GM18511 (cell line): ENCODE results near the gene TEX14.

ENCODE experiments used
- ATAC-seq: cut with Tn5 transposase; IDR thresholded peaks from one replicate; pipeline ENCODE4 v1.9.1; 2021; ENCODE audit warnings: mild to moderate bottlenecking, moderate library complexity; ENCODE audit not compliant: unreplicated experiment

Gene TEX14, protein sequence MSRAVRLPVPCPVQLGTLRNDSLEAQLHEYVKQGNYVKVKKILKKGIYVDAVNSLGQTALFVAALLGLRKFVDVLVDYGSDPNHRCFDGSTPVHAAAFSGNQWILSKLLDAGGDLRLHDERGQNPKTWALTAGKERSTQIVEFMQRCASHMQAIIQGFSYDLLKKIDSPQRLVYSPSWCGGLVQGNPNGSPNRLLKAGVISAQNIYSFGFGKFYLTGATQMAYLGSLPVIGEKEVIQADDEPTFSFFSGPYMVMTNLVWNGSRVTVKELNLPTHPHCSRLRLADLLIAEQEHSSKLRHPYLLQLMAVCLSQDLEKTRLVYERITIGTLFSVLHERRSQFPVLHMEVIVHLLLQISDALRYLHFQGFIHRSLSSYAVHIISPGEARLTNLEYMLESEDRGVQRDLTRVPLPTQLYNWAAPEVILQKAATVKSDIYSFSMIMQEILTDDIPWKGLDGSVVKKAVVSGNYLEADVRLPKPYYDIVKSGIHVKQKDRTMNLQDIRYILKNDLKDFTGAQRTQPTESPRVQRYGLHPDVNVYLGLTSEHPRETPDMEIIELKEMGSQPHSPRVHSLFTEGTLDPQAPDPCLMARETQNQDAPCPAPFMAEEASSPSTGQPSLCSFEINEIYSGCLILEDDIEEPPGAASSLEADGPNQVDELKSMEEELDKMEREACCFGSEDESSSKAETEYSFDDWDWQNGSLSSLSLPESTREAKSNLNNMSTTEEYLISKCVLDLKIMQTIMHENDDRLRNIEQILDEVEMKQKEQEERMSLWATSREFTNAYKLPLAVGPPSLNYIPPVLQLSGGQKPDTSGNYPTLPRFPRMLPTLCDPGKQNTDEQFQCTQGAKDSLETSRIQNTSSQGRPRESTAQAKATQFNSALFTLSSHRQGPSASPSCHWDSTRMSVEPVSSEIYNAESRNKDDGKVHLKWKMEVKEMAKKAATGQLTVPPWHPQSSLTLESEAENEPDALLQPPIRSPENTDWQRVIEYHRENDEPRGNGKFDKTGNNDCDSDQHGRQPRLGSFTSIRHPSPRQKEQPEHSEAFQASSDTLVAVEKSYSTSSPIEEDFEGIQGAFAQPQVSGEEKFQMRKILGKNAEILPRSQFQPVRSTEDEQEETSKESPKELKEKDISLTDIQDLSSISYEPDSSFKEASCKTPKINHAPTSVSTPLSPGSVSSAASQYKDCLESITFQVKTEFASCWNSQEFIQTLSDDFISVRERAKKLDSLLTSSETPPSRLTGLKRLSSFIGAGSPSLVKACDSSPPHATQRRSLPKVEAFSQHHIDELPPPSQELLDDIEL (N-terminal part only)

DNA sequence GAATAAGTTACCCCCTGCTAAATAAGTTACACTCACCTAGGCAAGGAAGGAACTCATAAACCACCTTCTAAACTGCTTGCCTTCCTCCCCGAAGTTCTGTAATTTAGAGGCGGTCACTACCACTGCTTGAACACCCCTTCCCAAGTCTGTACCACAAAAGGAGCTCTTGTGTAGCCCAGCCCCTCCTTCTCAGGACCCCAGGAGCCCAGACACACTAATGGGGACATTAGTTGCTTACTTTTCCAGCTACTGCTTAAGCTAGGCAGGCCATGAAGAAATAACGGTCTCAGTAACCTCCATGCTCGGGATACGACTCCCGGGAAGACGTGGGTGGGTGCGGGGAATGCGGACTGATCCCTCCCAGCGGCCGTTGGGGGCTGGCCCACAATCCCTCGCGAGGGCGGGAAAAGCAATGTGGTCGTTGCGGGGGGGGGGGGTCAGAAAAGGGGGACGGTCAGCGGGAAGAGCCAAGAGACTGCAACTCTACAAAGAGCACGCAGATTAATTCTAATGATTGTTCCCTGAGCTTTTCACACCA is at the start of gene TEX14:
Gene TEX14 (minus strand): TSS at position 345 of the 538 bp plus-strand sequence. CDS start 40,044 bp downstream, outside the sequence.
- ATAC-seq = no peak

DNA sequence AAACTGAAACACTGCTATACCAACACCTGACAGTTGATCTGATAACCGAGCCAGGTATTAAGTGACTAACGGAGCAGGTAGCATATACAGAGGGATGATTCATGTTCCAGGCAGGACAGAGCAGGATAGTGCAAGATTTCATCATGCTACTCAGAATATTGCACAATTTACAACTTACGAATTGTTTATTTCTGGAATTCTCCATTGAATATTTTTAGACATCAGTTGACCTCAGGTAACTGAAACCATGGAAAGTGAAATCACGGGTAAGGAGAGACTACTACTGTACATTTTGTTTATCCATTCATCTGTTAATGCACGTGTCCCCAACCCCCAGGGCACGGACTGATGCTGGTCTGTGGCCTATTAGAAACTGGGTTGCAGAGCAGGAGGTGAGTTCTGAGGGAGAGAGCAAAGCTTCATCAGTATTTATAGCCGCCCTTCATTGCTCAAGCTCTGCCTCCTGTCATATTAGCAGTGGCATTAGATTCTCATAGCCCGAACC is 49.3 kb upstream of the TEX14 start:
- no peak for ATAC-seq

DNA sequence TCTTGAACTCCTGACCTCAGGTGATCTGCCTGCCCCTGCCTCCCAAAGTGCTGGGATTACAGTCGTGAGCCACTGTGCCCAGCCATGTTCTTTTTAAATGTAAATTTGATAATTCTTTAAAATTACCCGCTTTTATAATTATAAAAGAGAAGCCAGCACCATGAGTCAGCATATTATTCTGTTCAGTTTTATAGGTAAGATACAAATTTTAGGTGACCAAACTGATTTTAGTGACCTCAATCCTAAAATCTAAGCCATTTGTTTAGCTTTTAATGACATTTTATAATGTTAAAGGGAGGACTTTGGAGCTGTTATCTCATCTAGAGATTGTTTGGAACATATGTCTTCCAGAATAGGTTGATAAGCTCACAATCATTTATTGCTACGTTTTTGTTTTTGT is 43.0 kb upstream of the TEX14 start:
- ATAC-seq = no peak

DNA sequence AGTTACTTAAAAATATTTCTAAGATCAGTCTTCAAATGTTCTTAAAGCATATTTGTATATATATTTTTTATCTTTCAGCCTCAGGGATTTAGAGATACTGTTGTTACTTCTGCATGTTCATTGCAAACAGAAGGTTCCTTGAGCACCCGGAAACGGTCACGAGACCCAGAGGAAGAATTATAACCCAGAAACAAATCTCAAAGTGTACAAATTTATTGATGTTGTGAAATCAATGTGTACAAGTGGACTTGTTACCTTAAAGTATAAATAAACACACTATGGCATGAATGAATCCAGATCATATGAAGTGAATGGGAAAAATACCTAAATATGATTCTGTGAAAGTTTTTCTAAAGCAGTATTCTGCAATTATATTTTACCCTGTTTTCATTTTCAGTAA is 42.2 kb upstream of the TEX14 start:
- ATAC-seq = no peak

DNA sequence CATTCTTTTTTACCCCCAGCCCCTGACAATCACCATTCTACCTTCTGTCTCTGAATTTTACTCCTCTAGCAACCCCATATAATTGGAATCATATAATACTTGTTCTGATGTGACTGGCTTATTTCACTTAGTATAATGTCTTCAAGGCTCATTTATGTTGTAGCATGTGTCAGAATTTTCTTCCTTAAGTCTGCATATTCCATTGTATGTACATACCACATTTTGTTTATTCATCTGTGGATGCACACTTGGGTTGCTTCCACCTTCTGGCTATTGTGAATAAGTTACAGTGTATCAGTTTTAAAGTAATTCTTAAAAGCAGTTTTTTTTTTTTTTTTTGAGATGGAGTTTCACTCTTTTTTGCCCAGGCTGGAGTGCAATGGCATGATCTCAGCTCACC is 39.1 kb upstream of the TEX14 start:
- no peak for ATAC-seq

DNA sequence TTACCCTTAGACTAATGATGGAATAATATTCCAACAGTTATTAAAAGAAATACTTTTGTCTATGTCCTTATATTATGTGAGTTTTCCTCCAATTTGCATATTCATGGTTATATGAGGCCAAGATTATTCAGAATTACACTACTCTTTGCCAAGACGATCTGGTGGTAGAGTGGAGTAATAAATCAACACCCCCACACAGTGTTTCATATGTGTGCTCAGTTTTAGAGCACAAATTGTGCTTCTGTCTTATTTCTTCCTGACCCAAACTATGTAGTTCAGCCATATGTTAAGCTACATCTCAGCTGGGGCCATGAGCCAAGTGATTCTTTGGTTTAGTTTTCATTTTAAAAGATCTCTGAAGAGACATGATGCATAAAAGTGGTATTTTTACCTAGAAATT is 37.0 kb upstream of the TEX14 start:
- no peak for ATAC-seq

DNA sequence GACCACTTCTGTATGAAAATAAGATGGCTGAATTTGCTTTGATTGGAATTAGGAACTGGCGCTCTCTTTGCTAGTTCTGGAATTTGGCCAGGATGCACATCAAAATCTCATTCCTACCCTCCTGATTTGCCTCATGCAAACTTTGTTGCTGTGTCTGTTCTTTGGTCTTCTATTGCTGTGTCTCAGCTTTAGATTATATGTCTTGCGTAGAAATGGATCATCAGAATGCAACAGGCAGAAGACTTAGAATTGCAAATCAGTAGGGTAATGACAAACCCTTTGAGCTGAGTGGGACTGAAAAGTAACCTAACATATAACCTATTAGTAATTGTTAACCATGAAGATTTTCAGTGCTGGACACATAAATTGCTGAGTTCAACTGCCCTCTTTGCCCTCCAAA is 30.9 kb upstream of the TEX14 start:
- no peak for ATAC-seq

DNA sequence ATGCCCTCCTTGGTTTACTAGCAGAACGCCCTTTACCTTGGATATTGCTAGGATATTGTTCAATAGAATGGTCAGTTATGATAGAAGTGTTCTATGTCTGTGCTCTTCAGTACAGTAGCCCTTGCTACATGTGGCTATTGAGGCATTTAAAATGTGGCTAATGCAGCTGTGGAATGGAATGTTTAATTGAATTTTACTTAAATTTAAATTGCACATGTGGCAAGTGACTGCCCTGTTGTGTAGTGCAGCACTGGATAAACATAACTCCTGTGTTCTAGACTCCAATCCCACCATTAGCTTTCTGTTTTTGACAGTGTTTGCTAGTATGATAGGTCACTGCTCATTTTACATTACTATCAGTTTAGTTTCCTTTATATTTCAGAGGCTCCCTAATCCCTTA is 30.4 kb upstream of the TEX14 start:
- no peak for ATAC-seq

DNA sequence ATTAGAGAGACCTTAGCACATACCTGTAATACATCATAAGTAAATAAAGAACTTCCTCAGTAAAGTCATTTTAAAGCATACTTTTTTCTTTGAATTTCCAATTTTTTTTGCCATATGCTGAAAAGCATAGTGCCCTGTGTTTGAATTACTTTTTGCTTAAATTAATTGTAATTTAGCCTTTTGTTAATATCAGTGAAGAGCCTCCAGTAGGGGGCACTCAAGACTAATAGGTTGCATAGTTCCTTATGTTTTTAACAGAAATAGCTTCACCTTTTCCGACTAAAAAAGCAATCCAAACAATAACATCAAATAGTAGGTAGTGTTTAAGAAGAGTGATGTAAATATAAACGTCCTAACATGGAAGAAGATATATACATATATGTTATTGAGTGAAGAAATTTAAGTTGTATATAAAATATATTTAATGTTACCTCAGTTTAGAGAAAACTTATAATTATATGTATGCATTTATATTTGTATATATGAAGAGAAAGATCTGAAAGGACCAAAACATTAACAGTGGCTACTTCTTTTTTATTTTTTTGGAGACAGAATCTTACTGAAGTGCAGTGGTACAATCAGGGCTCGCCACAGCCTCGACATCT is 19.2 kb upstream of the TEX14 start:
- ATAC-seq = no peak

DNA sequence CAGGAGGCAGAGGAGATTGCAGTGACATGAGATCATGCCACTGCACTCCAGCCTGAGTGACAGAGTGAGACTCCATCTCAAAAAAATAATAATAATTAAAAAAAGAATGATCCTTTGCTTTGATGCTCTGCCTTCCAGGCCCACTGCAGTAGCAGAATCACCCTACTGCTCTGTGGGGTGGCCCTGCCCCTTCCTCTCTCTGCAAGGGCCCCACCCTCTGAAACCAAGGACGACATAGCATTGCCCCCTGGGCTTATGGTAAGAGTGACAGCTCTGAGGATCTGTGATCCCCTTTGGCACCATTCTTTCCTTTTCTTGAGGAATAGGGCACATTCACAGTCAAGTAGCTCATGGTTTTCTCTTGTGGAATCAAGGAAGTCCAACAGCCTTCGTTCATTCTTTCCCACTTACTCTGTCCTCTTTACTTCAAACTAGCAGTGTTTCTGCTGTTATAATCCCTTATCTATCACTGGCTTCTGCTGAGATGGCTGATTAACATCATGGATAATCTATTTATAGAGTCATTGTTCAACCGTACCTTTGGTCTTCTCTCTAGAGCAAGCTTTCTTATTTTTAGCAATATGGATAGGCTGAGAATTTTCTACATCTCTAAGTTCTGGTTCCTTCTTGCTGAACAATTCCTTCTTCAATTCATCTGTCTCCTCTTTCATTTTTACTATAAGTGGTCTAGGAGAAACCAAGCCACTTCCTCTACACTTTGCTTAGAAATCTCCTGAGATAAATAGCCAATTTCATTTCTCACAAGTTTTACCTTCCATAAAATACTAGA is 14.7 kb upstream of the TEX14 start:
- ATAC-seq = no peak

DNA sequence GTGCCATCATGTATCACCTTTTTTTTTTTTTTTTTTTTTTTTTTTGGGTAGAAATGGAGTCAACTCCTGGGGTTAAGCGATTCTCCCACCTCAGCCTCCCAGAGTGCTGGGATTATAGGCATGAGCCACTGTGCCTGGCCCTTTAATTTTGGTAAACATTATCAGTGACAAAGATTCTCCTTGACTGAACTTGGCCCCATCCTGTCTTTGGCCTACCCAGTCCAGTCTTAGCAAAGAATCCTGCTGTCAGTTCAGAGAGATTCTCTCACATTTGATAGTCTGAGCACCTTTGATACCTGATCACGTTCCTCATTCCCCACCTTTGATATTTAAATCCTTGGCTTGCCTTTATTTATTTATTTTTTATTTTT is 12.1 kb upstream of the TEX14 start:
- ATAC-seq = no peak

DNA sequence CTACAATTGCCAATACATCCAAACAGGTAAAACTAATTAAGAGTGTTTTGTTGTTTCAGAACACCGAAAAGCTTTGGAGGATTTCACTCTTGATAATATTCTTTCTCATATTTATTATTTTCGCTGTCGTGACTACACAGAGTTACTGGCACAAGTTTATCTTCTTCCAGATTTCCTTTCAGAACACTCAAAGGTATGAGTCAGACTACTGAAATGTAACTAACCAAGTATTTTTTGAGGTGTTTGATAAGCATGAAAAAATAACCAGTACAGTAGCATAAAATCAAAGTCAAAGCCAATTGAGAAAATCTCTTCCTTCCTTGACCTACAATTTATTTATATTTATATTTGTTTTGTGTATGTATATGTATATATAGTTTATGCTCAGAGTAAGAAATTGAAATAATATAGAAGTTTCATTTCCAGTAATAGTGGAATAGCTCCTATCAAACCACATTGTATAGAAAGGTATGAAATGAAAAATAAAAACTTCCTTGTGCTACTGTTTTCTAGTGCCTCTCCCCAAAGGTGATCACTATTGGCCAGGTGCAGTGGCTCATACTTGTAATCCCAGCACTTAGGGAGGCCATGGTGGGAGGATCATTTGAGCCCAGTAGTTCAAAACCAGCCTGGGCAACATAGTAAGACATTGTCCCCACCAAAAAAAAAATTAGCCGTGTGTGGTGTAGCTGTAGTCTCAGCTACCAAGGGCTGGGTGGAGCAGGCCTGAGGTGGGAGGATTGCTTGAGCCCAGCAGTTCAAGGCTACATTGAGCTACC is 11.5 kb upstream of the TEX14 start:
- ATAC-seq = no peak

DNA sequence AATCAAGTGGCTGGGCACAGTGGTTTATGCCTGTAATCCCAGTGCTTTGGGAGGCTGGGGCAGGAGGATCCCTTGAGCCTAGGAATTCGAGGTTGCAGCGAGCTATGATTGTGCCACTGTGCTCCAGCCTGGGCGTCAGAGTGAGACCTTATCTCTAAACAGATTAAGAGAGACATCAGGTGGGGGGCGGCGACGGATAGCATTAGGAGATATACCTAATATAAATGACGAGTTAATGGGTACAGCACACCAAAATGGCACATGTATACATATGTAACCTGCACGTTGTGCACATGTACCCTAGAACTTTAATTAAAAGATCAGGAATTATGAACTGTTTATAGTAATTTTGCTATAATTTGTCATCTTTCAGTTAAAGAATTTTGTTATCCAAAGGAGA is 10.9 kb upstream of the TEX14 start:
- ATAC-seq = no peak

DNA sequence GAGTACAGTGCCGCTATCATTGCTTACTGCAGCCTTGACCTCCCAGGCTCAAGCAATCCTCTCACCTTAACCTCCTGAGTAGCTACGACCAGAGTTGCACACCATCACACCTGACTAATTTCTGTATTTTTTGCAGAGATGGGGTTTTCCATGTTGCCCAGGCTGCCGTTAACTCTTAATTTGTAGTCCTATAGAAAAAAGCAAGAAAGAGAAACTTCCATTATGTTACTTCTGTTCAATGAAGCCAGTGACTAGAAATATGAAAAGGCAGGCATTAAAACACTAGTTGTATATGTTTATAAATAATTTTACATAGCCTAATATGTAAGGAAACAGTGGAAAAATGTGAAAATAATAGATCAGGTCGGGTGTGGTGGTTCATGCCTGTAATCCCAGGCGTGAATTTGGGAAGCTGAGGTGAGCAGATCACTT is 10.2 kb upstream of the TEX14 start:
- peak; percentile 78 for ATAC-seq

DNA sequence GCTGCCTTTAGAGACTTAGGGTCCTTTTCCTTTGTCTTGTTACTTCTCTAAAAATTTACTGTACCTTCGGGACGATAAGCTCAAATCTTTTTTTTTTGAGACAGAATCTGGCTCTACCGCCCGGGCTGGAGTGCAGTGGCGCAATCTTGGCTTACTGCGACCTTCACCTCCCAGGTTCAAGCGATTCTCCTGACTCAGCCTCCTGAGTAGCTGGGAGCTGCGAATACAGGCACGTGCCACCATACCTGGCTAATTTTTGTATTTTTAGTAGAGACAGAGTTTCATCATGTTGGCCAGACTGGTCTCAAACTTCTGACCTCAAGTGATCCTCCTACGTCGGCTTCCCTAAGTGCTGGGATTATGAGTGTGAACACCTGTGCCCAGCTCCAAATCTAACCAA is 7.9 kb upstream of the TEX14 start:
- ATAC-seq = no peak

DNA sequence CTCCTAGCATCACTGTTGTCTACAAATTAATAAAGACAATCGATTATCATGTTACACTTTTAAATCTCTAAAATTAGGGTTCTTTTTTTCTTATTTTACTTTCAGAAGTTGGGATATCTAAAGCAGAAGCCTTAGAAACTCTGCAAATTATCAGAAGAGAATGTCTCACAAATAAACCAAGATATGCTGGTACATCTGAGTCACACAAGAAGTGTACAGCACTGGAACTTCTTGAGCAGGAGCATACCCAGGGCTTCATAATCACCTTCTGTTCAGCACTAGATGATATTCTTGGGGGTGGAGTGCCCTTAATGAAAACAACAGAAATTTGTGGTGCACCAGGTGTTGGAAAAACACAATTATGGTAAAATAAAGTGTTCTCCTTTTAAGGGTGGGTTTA is 3.0 kb upstream of the TEX14 start:
- ATAC-seq = no peak

DNA sequence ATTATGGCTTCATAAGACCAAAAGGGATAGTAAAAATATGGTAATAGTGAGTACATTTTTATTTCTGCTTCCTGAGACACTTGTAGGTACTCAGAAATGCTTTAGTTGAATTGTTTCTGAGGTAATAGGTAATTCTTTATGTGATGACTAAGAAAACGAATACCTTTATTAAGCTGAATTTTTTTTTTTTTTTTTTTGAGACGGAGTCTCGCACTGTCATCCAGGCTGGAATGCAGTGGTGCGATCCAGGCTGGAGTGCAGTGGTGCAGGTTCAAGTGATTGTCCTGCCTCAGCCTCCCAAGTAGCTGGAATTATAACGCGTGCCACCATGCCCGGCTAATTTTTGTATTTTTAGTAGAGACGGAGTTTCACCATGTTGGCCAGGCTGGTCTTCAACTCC is 2.5 kb upstream of the TEX14 start:
- no peak for ATAC-seq

DNA sequence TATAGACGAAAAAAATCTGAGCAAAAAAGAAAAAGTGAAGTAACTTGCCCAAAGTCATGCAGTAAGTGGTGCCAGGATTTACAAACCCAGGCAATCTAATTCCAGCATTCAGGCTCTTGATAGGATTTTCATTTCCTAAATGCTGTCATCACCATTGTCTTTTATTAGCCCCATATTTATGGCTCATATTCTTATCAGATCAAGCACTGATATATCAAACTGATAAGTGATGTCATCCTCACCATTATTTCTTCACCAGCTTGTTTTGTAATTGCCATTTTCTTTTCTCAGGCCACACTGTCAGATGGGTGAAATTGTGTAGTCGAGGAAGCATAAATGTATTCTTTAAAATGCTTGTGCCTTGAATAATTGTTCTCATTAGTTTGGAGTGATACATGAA is 1.9 kb upstream of the TEX14 start:
- no peak for ATAC-seq

DNA sequence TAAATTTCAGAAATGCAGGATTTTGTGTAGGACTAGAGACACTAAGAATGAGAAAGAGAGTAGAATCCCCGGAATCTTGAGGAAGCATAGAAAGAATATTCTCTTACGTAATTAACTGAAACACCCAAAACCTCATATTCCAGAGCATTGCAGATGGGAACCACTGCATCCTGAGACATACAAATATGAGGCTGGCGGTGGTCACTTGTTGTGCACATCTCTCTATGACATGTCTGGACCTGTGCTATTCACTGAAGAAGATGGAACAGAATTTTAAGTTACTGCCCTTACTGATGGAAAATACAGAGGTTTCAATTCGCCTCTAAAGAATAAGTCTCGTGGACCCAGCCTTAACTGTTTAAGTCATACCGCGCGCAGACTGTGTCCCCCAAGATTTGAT is 1.4 kb upstream of the TEX14 start:
- no peak for ATAC-seq
